Adipose tissue (tissue), 3 donors: ENCODE data around the gene PURA. TPM values are rescaled to one million over a fixed set of nuclear protein-coding genes. Genes with fewer than 3 reads are reported as not detected.

Experiments
- H3K27ac ChIP-seq: one replicate; pipeline ENCODE4 v1.5.1; 2013; ENCODE audit warnings: low read depth, low read length
- WGBS, 3 donors: extraction: QIAGEN DNeasy Blood & Tissue Kit; methylation state at CpG; one replicate each; pipeline ENCODE4 v1.1.7; 2013; 5-methylcytosine and 5-hydroxymethylcytosine counted together
- polyA plus RNA-seq, 3 donors: library from polyadenylated mRNA; stranded (reverse); fragments of 200-250 nt; gene quantifications; one replicate each; pipeline ENCODE4 v1.2.3, GENCODE V29; 2013
- donor health status: healthy with polysubstance abuse.
- donor health status: Bipolar disorder and iron deficiency.
- donor health status: healthy.

Gene PURA
- 10 to 100 TPM in 1 of 3 donors, 1 to 10 TPM in 2; 2.5 to 10.2 (median 3.9) TPM for polyA plus RNA-seq

DNA sequence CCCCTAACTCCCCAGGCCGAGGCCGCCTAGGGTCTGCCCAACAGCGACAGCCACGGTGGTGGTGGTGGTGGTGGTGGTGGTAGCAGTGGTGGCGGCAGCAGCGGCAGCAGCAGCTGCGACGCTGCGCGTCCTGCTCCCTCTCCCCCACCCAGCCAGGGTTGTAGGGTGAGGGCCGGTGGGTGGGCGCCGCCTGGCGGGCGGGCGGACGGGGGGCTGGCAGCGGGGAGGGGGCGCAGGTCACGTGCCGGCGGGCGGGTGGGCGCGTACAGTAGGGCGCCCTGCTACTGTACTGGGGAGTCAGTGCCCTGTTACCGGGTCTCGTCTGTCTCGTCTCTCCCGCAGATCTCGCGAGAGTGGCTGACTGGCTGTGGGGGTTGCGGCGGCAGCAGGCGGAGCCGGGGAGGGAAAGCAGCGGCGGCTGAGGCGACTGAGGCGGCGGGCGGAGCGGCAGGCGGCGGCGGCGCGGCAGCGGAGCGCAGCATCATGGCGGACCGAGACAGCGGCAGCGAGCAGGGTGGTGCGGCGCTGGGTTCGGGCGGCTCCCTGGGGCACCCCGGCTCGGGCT lies at the start of gene PURA:
TSS of gene PURA (plus strand) at position 411 of the 565 bp plus-strand sequence. CDS start at position 484, 73 bp downstream.
- 0 to 1% (median 0%) methylated on average over 23 to 60 of the region's 60 CpGs for WGBS, 3 donors

DNA sequence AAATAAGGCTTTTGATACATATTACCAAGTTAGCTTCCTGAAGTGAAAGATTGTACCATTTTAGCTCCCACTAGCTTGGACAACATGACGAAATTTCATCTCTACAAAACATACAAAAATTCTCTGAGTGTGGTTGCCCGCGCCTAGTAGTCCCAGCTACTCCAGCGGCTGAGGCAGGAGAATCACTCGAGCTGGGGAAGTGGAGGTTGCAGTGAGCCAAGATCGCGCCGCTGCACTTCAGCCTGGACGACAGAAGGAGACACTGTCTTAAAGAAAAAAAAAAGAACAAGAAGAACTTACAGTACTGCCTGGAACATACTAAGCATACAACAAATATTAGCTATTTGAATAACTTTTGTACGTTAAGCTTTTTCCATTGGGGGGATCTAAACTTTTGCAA lies 41.1 kb upstream of the PURA start:
- 39 to 50% (median 44%) methylated on average over 10 of the region's 10 CpGs for WGBS, 3 donors
- H3K27ac ChIP-seq, result no peak overlapping the region

More for the DNA sequence above, at the start of gene PURA:
- H3K27ac ChIP-seq, result no peak within 1 kb of the TSS

DNA sequence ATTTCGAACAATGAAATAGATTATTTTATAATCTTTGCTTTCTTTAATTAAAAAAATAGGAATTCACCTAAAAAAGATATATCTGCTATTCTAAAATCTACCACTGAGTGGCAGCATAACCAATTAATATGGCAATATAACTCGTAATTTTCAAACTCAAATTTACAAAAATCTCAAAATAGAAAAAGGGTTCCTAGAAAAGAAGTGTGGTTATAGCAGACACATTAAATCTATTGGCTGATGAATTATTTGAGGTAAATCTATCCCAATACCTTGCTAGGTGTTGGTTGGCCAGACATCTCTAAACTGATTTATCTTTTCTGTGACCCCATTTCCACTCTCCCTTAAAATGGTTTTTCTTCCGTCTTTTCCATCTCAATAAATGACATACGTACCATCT lies 40.6 kb upstream of the PURA start:
- 13 to 15% (median 14%) methylated on average over 4 of the region's 4 CpGs for WGBS, 3 donors

DNA sequence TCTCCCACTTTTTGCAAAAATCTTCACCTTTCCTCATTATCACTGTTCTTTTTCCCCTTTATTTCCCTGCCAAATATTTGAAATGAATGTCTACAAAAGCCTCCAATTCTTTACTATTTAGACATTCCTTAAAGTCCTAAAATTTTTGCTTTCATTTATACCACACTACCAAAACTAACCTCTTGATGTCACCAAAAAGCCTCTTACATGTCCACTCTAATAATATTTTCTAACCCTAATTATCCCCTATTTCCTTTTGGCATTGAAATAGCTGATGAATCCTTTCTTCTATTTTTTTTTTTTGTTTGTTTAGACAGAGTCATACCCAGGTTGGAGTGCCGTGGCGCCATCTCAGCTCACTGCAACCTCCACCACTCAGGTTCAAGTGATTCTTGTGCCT lies 38.5 kb upstream of the PURA start:
- 50 to 73% (median 61%) methylated on average over 2 of the region's 2 CpGs for WGBS, 3 donors
- H3K27ac ChIP-seq, result no peak overlapping the region

More for the DNA sequence above, 40.6 kb upstream of the PURA start:
- H3K27ac ChIP-seq, result no peak overlapping the region

DNA sequence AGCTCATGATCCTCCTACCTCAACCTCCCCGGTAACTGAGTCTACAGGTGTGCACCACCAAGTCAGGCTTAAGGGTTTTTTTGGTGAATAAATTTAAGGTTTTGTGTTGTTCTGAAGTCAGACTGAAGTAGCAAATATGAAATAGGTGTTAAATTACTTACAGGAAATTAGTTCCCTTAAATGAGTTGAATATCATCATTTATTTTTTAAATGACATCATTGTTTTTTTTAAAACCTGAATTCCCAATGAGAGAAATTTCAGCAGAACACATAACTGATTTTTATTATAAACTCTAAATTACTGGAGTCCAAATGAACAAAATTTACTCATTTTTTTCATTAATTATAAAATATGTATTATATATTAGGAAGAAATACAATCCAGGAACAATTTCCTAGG lies 37.8 kb upstream of the PURA start:
- H3K27ac ChIP-seq, result no peak overlapping the region
- 98 to 100% (median 100%) methylated on average over 1 of the region's 1 CpG for WGBS, 3 donors

DNA sequence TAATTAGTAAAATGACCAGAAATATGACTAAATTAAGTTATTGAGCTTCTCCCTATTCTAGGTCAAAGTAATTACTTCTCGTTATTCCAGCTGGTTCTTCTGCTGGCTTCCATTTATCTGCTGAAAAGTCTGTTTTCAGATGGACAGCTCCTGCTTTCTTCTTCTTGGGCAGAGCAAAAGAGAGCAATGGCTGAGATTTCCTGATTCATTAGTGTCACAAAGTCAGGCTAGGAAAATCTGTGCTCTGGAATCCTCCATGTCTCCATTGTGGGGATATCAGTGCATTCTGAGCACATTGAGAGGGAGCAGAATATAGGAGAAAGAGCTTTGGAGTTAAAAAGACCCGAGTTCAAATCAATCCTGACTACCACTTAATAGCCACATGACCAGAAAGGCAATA lies 37.1 kb upstream of the PURA start:
- no peak overlapping the region for H3K27ac ChIP-seq
- WGBS, 3 donors, result 67 to 71% (median 71%) methylated on average over 2 of the region's 2 CpGs

DNA sequence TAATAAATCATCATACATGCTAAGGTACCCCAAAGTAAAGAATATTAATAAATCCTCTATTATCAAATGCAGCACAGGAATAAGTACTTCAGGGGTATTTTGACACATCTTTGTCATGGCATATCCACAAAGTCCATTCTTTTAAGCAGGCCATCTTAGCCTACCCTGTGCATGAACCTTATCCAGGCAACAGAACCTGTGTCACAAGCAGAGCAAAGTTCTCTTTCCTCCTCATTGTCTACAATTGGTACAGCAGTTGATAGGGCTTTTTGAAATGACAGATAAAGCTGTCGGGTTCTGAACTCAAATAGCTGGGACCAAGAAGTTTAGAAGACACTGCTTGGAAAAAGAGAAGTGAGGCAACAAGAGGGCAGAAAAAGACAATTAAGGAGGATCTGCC lies 30.8 kb upstream of the PURA start:
- H3K27ac ChIP-seq, result no peak overlapping the region
- 77 to 86% (median 83%) methylated on average over 1 of the region's 1 CpG for WGBS, 3 donors

DNA sequence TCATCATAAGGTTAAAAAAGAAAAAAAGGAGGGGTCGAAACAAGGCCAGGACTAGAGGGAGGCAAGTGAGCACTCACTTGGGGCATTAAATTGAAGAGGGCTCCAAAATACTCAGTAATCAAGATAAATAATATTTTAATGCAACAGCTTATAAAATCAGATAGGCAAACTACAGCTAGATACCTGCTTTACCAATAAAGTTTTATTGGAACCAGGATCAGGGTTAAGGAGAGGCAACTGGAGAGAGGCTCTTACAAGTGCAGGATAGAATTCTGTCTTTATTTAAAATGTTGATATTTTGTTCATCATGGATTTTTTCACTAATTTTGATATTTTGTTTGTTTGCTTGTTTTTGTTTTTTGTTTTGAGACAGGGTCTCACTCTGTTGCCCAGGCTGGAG lies 30.3 kb upstream of the PURA start:
- 92 to 95% (median 93%) methylated on average over 1 of the region's 1 CpG for WGBS, 3 donors
- H3K27ac ChIP-seq, result no peak overlapping the region

DNA sequence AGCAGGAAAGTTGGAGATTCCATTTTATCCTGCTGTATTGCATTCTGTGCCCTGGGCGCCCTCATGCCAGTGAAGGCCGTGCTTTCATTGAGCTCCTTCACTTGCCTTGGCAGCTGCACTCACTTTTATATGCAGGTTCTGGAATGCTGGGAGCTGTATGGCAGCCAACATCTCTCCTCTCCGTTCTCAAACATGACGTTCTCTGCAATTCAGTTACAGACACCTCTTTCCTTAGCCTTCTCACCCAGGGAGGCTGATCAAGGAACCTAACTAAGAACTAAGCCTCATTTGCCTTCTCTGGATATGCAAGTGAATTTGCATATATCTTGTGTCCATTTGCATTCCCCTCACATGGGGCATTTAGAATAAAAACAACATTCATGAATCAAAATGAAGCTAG lies 29.4 kb upstream of the PURA start:
- H3K27ac ChIP-seq, result no peak overlapping the region
- 31 to 45% (median 41%) methylated on average over 4 of the region's 4 CpGs for WGBS, 3 donors

DNA sequence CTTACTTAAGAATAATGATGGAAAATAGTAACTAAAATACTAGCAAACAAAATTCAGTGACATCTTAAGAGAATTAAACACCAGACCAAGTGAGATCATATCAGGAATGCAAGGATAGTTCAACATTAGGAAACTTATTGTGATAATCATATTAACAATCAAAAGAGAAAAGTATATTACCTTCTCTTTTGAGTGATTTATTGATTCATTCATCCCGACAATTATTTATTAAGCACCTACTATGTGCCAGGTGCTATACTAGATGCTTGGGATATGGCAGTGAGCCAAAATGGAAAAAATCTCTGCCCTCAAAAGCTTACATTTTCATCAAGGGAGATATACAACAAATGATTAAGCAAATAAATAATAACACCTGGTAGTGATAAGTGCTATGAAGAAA lies 23.7 kb upstream of the PURA start:
- H3K27ac ChIP-seq, result no peak overlapping the region
- 60 to 88% (median 88%) methylated on average over 1 of the region's 1 CpG for WGBS, 3 donors

DNA sequence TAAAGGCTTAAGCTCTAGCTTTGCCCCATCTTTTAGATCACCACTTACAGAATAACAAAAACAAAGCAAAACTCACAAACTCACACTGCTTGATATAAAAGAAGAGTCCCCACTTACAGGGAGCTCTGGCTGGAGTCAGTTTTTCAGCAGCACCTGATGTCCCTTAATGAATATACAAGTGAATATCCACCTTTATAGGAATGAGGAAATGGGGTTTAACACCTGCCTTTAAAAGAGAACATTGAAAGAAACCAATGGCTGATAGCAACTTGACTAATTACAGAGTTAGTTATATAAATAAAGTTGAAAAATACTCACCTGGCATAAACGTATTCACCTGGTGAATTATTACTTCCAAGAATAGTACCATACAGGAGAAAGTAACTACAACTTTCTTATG lies 20.7 kb upstream of the PURA start:
- WGBS, 3 donors, result 29 to 65% (median 50%) methylated on average over 1 of the region's 1 CpG
- H3K27ac ChIP-seq, result no peak overlapping the region

DNA sequence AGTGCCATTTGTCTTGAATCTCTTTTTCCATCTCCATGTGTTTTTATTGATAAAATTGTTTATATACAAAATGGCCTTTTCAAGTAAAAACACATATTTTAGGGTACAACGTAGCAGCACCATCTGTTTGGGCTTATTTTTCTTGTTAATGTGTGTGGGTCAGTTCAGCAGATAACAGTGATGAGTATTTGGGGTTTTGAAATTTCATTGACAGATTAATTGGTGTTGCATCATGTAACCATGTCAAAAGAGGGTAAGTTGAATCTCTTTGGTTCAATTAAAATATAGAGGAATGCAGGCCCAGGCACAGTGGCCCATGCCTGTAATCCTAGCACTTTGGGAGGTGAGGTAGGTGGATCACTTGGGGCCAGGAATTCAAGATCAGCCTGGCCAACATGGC lies 20.0 kb upstream of the PURA start:
- 76 to 81% (median 79%) methylated on average over 1 of the region's 1 CpG for WGBS, 3 donors
- no peak overlapping the region for H3K27ac ChIP-seq

DNA sequence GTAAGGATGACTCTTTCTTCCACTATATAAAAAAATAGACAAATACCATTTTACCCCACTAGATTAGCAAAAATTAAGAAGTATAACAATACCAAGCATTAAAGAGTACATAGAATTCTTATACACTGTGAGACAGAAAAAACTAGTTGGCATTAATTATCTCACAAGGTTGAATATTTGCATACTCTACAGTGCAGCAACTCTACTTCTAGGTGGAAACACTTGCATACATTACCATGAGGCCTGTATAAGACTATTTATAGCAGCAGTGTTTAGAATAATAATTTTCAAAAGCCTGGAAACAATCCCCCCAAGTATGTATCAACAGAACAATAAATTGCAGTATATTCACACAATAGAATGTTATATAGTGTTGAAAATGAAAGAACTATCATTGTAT lies 19.0 kb upstream of the PURA start:
- H3K27ac ChIP-seq, result no peak overlapping the region

DNA sequence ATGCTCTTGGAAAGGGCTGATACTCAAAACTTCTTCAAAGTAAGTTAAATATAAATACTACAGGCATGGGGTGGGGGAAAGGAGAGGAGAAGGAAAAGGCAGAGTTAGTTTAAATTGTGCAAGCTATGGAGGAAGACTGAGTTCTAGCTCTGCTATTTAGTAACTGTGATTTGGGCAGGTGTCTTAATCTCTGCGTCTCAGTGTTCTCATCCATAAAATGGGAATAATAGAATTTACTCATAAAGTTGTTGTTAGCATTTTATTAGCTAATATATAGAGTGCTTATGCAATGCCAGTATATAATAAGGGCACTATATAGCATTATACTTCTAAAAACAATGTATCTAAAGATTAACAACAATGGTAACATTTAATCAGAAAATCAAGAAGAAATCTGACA lies 12.7 kb upstream of the PURA start:
- WGBS, 3 donors, result 94 to 97% (median 97%) methylated on average over 1 of the region's 1 CpG
- H3K27ac ChIP-seq, result no peak overlapping the region

DNA sequence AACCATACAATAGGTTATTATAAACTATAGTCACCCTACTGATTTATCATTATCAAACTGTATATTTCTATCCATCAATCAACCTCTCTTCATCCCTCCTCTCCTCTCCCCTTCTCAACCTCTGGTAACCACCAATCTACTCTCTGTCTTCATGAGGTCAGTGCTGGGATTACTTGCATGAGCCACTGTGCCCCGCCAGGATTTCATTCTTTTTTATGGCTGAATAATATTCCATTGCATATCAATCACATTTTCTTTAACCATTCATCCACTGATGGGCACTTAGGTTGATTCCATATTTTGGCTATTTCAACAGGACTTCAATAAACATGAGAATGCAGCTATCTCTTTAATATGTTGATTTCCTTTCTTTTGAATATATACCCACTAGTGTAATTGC lies 10.8 kb upstream of the PURA start:
- no peak overlapping the region for H3K27ac ChIP-seq
- 50 to 70% (median 64%) methylated on average over 1 of the region's 1 CpG for WGBS, 3 donors

DNA sequence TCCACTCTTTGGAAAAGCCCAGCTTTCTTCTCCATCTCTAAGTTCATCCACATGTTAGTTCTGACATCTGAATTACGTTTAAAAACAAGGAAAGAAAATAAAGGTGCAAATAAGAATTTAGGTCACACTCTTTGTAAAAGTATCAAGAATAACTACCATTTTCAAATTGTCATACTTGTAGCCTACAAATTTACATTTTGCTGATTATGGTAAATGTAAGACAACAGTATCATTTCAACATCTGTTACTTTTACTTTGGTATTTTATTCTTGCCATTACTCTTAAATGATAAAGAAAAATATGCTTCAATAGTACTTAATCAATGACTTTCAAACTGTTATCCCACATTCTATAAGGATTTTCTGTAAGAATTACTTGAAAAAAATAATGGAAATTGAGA lies 9.8 kb upstream of the PURA start:
- 67 to 76% (median 70%) methylated on average over 1 of the region's 1 CpG for WGBS, 3 donors
- no peak overlapping the region for H3K27ac ChIP-seq

DNA sequence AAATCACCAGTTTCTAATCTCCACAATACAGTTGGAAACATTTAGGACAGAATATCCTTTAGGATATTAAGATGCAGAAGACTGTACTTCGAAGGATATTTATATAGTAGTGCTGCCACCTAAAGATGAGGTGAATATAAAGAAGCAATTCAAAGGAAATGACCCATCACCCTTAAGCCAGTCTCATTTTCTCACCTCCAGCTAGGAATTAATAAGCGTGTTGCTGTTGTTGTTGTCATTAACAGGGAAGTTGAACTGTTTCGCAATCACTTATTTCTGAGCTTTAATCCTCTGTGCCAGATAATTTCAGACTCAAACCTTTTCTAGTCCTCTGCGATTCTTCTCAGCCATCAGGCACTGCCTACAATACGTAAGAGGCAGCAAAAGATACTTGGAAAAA lies 7.8 kb upstream of the PURA start:
- no peak overlapping the region for H3K27ac ChIP-seq
- WGBS, 3 donors, result 52 to 58% (median 54%) methylated on average over 5 of the region's 5 CpGs

DNA sequence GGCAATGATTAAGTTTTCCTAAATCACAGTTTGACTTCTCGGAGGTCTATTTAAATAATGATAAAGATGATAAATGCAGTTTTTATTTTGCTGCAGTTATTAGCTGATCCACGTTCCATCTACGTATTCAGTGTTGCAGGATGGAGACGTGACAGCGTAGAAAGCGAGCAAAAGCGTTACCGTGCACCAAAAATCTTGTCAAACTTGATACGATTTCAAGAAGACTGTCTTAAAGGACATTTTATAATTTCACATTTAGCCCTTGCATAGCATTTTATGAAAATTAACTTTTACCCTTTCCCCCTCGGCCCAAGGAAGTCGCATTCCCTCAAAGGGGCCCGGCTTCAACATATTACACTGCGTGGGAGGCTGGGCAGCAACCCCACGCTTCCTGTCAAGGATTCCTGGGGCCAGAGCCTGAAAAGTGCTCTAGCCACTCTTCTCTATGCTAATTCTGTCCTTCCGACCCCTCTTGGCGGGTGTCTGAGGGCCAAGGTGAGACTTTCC lies 7.1 kb upstream of the PURA start:
- H3K27ac ChIP-seq, result peak overlapping the region; percentile 79
- 18 to 46% (median 42%) methylated on average over 16 of the region's 16 CpGs for WGBS, 3 donors

DNA sequence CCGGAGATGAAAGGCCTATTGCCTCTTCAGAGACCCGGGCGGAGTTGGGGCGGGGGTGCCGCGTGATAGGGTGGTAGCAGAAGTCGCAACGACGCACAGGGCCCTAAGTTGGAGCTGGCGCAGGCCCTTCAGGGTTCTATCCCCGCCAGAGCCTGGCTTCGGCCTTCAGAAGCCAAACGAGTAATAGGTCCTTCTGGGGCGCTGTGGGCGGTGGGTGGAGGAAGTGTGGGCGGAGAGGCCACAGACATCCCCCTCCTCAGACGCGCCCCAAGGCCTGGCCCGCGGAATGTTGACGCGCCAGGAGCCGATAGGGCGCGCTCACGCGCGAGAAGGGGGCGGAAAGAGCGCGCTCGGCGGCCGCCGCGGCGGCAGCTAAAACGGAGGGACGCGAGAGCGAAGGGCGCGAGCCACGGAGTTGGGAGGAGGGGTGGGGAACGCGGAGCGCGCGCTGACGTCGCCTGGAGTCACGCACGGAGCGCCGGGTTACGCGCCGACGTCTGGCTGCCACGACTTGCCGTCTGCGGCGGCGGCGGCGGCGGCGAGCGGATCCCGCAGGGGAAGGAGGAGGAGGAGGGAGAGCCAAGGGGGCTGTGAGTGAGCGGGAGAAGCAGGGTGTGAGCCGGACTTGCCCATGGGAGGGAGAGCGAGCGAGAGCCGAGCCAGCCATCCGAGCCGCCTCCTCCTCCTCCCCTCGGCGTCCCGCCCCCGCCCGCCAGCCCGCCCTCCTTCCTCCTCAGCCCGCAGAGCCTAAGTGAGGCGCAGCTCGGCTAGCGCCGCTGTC lies 6.4 kb upstream of the PURA start:
- 0 to 1% (median 0%) methylated on average over 65 to 87 of the region's 88 CpGs for WGBS, 3 donors
- peak overlapping the region; percentile 79 for H3K27ac ChIP-seq
